WTC11 (cell line): Measurements from ENCODE around the gene KANK4. TPM values are rescaled to one million over a fixed set of nuclear protein-coding genes. Genes with fewer than 3 reads are reported as not detected.

Experiments used
- ATAC-seq: fragments of 200-7000 bp; cut with Tn5 transposase; 2 replicates; pipeline ENCODE4 v1.10.0; 2021; ENCODE audit warnings: mild to moderate bottlenecking, moderate library complexity
- CTCF ChIA-PET: fragments of 300-600 bp; sonication (Branson Sonifier 250); formaldehyde crosslinking; loops from one replicate; lab custom pipeline; 2021; ENCODE audit warnings: antibody characterized with exemption; lab: Charles Lee
- POLR2A ChIA-PET: fragments of 350-600 bp; sonication (Branson Sonifier 250); formaldehyde crosslinking; loops from one replicate; lab custom pipeline; 2021; ENCODE audit warnings: antibody characterized with exemption; lab: Charles Lee
- DNase-seq: peaks from one replicate; pipeline ENCODE4 v3.0.0; 2021; ENCODE audit warnings: low spot score
- H3K27ac Mint-ChIP-seq: 2 replicates; pipeline ENCODE4 v1.8.0; 2021; ENCODE audit warnings: mixed read lengths
- H3K27me3 Mint-ChIP-seq: 2 replicates; pipeline ENCODE4 v1.8.0; 2021; ENCODE audit warnings: low read depth, mild to moderate bottlenecking, moderate library complexity, mixed read lengths
- H3K36me3 Mint-ChIP-seq: 2 replicates; pipeline ENCODE4 v1.8.0; 2021; ENCODE audit warnings: mixed read lengths
- H3K4me1 Mint-ChIP-seq: 2 replicates; pipeline ENCODE4 v1.8.0; 2022; ENCODE audit warnings: mixed read lengths
- H3K4me3 Mint-ChIP-seq: 2 replicates; pipeline ENCODE4 v1.8.0; 2021; ENCODE audit warnings: mild to moderate bottlenecking, moderate library complexity, mixed read lengths
- H3K9me3 Mint-ChIP-seq: 2 replicates; pipeline ENCODE4 v1.8.0; 2021; ENCODE audit warnings: mixed read lengths
- EMX1 ChIP-seq: fragments of 250-450 bp; sonication (Bioruptor Pico); IDR thresholded peaks from 2 replicates; pipeline ENCODE4 v1.8.0; 2021; ENCODE audit warnings: mild to moderate bottlenecking
- FOXJ3 ChIP-seq: sonication (generic); formaldehyde crosslinking; IDR thresholded peaks from 2 replicates; pipeline ENCODE4 v1.9.0; 2021; ENCODE audit warnings: missing genetic modification reagents, mild to moderate bottlenecking, borderline replicate concordance
- FOXK1 ChIP-seq: sonication (generic); formaldehyde crosslinking; IDR thresholded peaks from 2 replicates; pipeline ENCODE4 v1.8.0; 2022; ENCODE audit warnings: mild to moderate bottlenecking, moderate library complexity, missing genetic modification reagents
- IRF2 ChIP-seq: sonication (generic); formaldehyde crosslinking; IDR thresholded peaks from 2 replicates; pipeline ENCODE4 v1.8.0; 2022; ENCODE audit warnings: low read depth, missing genetic modification reagents, borderline replicate concordance
- MXD4 ChIP-seq: fragments of 250-450 bp; sonication (Bioruptor Pico); IDR thresholded peaks from 2 replicates; pipeline ENCODE4 v1.8.0; 2021; ENCODE audit warnings: mild to moderate bottlenecking, moderate library complexity, borderline replicate concordance
- MYBL2 ChIP-seq: sonication (generic); formaldehyde crosslinking; IDR thresholded peaks from 2 replicates; pipeline ENCODE4 v1.8.1; 2023; ENCODE audit warnings: mild to moderate bottlenecking, moderate library complexity, missing genetic modification reagents
- NR1H2 ChIP-seq: sonication (generic); formaldehyde crosslinking; IDR thresholded peaks from 2 replicates; pipeline ENCODE4 v1.9.0; 2021; ENCODE audit warnings: mild to moderate bottlenecking, moderate library complexity, missing genetic modification reagents
- PRRX2 ChIP-seq: fragments of 250-450 bp; sonication (Bioruptor Pico); IDR thresholded peaks from 2 replicates; pipeline ENCODE4 v1.8.0; 2021; ENCODE audit warnings: mild to moderate bottlenecking
- TCF7 ChIP-seq: sonication (generic); formaldehyde crosslinking; IDR thresholded peaks from 2 replicates; pipeline ENCODE4 v1.8.0; 2022; ENCODE audit warnings: mild to moderate bottlenecking, low read depth, missing genetic modification reagents, moderate library complexity
- TEAD1 ChIP-seq: sonication (generic); formaldehyde crosslinking; IDR thresholded peaks from 2 replicates; pipeline ENCODE4 v1.8.0; 2022; ENCODE audit warnings: mild to moderate bottlenecking, missing genetic modification reagents
- TEAD4 ChIP-seq: sonication (generic); formaldehyde crosslinking; IDR thresholded peaks from 2 replicates; pipeline ENCODE4 v1.8.0; 2022; ENCODE audit warnings: mild to moderate bottlenecking, missing genetic modification reagents
- ZNF423 ChIP-seq: fragments of 250-450 bp; sonication (Bioruptor Pico); IDR thresholded peaks from 2 replicates; pipeline ENCODE4 v2.1.2; 2022; ENCODE audit warnings: mild to moderate bottlenecking, moderate library complexity
- total RNA-seq: library from RNA; stranded (reverse); gene quantifications from 3 replicates; pipeline ENCODE4 v1.2.3, GENCODE V29; 2021
- TF ChIP-seq, protein P1 (sequence below): sonication (generic); formaldehyde crosslinking; IDR thresholded peaks from 2 replicates; pipeline ENCODE4 v1.8.0; 2023; ENCODE audit warnings: mild to moderate bottlenecking, missing genetic modification reagents
- TF ChIP-seq, protein P2 (sequence below): fragments of 250-450 bp; sonication (Bioruptor Pico); IDR thresholded peaks from 2 replicates; pipeline ENCODE4 v1.9.0; 2021; ENCODE audit warnings: mild to moderate bottlenecking
- TF ChIP-seq, protein P3 (sequence below): fragments of 250-450 bp; sonication (Bioruptor Pico); IDR thresholded peaks from 2 replicates; pipeline ENCODE4 v1.9.0; 2021; ENCODE audit warnings: mild to moderate bottlenecking
- TF ChIP-seq, protein P4 (sequence below): fragments of 250-450 bp; sonication (Bioruptor Pico); IDR thresholded peaks from 2 replicates; pipeline ENCODE4 v1.8.0; 2021; ENCODE audit warnings: mild to moderate bottlenecking
- TF ChIP-seq, protein P5 (sequence below): sonication (generic); formaldehyde crosslinking; conservative IDR thresholded peaks from 2 replicates; pipeline ENCODE4 v1.8.1; 2023; ENCODE audit warnings: mild to moderate bottlenecking, low read depth, missing genetic modification reagents, moderate library complexity
- TF ChIP-seq, protein P6 (sequence below): fragments of 250-450 bp; sonication (Bioruptor Pico); IDR thresholded peaks from 2 replicates; pipeline ENCODE4 v2.1.2; 2022; ENCODE audit warnings: mild to moderate bottlenecking, moderate library complexity
- TF ChIP-seq, protein P7 (sequence below): sonication (generic); formaldehyde crosslinking; IDR thresholded peaks from 2 replicates; pipeline ENCODE4 v1.8.1; 2022; ENCODE audit warnings: mild to moderate bottlenecking, moderate library complexity, missing genetic modification reagents
- TF ChIP-seq, protein P8 (sequence below): sonication (generic); formaldehyde crosslinking; IDR thresholded peaks from 2 replicates; pipeline ENCODE4 v1.8.0; 2022; ENCODE audit warnings: mild to moderate bottlenecking, missing genetic modification reagents
- TF ChIP-seq, protein P9 (sequence below): fragments of 250-450 bp; sonication (Bioruptor Pico); IDR thresholded peaks from 2 replicates; pipeline ENCODE4 v1.9.0; 2021; ENCODE audit warnings: moderate library complexity, mild to moderate bottlenecking, inconsistent platforms, borderline replicate concordance

The KANK4 gene
- total RNA-seq, 1 experiment from 2014 or later, result 0.35 TPM

DNA sequence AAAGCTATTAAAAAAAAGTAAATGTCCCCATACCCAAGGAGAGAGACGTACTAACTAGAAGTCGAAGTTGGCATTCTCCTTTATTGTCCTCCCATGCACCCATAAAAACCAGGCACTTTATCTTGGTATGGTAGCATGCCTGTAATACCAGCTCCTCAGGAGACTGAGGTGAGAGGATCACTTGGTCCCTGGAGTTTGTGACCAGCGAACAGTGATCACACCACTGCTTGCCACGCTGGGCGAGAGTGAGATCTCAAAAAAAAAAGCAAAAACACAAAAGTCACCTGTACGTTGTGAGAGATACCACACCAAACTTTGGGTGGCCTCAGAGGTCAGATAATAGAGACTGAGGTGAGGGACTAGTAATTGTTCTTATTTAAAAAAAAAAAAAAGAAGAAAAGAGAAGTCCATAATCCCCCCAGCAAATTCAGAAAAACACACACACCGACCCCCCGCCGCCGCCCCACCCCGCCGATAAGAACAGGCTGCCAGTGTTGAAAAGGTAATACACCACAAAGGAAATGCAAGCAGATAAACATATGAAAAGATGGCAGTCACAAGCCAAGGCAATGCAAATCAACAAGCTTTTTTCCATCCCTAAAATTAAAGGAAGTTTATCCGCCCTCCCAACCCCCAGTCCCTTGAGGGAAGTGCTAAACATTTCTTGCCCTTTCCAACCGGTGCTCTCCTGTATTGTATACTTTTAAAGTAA is 121.0 kb downstream of the KANK4 start:
- Mint-ChIP-seq H3K27ac (peak overlapping the region; percentile 99), H3K4me1 (peaks cover 59% of the 10 kb centered on the region), H3K4me3 (peak overlapping the region; percentile 76), H3K9me3 (peaks cover 5% of the 10 kb centered on the region; the same call in 1 of the 2 replicates), H3K27me3 (no peaks in the 10 kb centered on the region; the same call in 1 of the 2 replicates), H3K36me3 (peaks cover 73% of the 10 kb centered on the region)
- CTCF ChIA-PET, result interaction anchor here (1.0 to 3.5 kb wide), 3 partner anchors 15 to 54 kb away, joined by 3 to 30 read pairs (median 4); no protein-coding TSS in a partner anchor
- POLR2A ChIA-PET, result interaction anchor here (0.6 to 2.9 kb wide), 11 partner anchors 10 to 239 kb away, joined by 3 to 12 read pairs (median 5); partner anchors contain the start of gene USP1
- ATAC-seq (peak; percentile 33), DNase-seq (peak; percentile 68)
- TF ChIP-seq, protein P1, sequence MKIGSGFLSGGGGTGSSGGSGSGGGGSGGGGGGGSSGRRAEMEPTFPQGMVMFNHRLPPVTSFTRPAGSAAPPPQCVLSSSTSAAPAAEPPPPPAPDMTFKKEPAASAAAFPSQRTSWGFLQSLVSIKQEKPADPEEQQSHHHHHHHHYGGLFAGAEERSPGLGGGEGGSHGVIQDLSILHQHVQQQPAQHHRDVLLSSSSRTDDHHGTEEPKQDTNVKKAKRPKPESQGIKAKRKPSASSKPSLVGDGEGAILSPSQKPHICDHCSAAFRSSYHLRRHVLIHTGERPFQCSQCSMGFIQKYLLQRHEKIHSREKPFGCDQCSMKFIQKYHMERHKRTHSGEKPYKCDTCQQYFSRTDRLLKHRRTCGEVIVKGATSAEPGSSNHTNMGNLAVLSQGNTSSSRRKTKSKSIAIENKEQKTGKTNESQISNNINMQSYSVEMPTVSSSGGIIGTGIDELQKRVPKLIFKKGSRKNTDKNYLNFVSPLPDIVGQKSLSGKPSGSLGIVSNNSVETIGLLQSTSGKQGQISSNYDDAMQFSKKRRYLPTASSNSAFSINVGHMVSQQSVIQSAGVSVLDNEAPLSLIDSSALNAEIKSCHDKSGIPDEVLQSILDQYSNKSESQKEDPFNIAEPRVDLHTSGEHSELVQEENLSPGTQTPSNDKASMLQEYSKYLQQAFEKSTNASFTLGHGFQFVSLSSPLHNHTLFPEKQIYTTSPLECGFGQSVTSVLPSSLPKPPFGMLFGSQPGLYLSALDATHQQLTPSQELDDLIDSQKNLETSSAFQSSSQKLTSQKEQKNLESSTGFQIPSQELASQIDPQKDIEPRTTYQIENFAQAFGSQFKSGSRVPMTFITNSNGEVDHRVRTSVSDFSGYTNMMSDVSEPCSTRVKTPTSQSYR, result no peak
- TF ChIP-seq IRF2 (no peak), NR1H2 (CRISPR knock-in tag) (no peak), TCF7 (CRISPR knock-in tag) (no peak), FOXJ3 (CRISPR knock-in tag) (no peak), MXD4 (no peak), FOXK1 (CRISPR knock-in tag) (peak; percentile 66), PRRX2 (CRISPR knock-in tag) (peak; percentile 16; the same call in 1 of the 2 replicates), MYBL2 (CRISPR knock-in tag) (no peak), TEAD1 (CRISPR knock-in tag) (0 out of 2 replicates have a peak, but pooled peaks have one; percentile 6), ZNF423 (CRISPR knock-in tag) (no peak), EMX1 (peak; percentile 79), TEAD4 (CRISPR knock-in tag) (no peak)
- TF ChIP-seq, protein P2, sequence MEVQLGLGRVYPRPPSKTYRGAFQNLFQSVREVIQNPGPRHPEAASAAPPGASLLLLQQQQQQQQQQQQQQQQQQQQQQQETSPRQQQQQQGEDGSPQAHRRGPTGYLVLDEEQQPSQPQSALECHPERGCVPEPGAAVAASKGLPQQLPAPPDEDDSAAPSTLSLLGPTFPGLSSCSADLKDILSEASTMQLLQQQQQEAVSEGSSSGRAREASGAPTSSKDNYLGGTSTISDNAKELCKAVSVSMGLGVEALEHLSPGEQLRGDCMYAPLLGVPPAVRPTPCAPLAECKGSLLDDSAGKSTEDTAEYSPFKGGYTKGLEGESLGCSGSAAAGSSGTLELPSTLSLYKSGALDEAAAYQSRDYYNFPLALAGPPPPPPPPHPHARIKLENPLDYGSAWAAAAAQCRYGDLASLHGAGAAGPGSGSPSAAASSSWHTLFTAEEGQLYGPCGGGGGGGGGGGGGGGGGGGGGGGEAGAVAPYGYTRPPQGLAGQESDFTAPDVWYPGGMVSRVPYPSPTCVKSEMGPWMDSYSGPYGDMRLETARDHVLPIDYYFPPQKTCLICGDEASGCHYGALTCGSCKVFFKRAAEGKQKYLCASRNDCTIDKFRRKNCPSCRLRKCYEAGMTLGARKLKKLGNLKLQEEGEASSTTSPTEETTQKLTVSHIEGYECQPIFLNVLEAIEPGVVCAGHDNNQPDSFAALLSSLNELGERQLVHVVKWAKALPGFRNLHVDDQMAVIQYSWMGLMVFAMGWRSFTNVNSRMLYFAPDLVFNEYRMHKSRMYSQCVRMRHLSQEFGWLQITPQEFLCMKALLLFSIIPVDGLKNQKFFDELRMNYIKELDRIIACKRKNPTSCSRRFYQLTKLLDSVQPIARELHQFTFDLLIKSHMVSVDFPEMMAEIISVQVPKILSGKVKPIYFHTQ (CRISPR knock-in tag), result no peak; the same call in 1 of the 2 replicates
- TF ChIP-seq, protein P3, sequence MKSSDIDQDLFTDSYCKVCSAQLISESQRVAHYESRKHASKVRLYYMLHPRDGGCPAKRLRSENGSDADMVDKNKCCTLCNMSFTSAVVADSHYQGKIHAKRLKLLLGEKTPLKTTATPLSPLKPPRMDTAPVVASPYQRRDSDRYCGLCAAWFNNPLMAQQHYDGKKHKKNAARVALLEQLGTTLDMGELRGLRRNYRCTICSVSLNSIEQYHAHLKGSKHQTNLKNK (CRISPR knock-in tag), result peak; percentile 63; the same call in 1 of the 2 replicates
- TF ChIP-seq, protein P4, sequence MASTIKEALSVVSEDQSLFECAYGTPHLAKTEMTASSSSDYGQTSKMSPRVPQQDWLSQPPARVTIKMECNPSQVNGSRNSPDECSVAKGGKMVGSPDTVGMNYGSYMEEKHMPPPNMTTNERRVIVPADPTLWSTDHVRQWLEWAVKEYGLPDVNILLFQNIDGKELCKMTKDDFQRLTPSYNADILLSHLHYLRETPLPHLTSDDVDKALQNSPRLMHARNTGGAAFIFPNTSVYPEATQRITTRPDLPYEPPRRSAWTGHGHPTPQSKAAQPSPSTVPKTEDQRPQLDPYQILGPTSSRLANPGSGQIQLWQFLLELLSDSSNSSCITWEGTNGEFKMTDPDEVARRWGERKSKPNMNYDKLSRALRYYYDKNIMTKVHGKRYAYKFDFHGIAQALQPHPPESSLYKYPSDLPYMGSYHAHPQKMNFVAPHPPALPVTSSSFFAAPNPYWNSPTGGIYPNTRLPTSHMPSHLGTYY (CRISPR knock-in tag), result peak; percentile 53; the same call in 1 of the 2 replicates
- TF ChIP-seq, protein P5, sequence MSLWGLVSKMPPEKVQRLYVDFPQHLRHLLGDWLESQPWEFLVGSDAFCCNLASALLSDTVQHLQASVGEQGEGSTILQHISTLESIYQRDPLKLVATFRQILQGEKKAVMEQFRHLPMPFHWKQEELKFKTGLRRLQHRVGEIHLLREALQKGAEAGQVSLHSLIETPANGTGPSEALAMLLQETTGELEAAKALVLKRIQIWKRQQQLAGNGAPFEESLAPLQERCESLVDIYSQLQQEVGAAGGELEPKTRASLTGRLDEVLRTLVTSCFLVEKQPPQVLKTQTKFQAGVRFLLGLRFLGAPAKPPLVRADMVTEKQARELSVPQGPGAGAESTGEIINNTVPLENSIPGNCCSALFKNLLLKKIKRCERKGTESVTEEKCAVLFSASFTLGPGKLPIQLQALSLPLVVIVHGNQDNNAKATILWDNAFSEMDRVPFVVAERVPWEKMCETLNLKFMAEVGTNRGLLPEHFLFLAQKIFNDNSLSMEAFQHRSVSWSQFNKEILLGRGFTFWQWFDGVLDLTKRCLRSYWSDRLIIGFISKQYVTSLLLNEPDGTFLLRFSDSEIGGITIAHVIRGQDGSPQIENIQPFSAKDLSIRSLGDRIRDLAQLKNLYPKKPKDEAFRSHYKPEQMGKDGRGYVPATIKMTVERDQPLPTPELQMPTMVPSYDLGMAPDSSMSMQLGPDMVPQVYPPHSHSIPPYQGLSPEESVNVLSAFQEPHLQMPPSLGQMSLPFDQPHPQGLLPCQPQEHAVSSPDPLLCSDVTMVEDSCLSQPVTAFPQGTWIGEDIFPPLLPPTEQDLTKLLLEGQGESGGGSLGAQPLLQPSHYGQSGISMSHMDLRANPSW (CRISPR knock-in tag), result no peak
- TF ChIP-seq, protein P6, sequence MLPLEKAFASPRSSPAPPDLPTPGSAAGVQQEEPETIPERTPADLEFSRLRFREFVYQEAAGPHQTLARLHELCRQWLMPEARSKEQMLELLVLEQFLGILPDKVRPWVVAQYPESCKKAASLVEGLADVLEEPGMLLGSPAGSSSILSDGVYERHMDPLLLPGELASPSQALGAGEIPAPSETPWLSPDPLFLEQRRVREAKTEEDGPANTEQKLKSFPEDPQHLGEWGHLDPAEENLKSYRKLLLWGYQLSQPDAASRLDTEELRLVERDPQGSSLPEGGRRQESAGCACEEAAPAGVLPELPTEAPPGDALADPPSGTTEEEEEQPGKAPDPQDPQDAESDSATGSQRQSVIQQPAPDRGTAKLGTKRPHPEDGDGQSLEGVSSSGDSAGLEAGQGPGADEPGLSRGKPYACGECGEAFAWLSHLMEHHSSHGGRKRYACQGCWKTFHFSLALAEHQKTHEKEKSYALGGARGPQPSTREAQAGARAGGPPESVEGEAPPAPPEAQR (CRISPR knock-in tag), result no peak
- TF ChIP-seq, protein P7, sequence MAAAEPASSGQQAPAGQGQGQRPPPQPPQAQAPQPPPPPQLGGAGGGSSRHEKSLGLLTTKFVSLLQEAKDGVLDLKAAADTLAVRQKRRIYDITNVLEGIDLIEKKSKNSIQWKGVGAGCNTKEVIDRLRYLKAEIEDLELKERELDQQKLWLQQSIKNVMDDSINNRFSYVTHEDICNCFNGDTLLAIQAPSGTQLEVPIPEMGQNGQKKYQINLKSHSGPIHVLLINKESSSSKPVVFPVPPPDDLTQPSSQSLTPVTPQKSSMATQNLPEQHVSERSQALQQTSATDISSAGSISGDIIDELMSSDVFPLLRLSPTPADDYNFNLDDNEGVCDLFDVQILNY, result no peak
- TF ChIP-seq, protein P8, sequence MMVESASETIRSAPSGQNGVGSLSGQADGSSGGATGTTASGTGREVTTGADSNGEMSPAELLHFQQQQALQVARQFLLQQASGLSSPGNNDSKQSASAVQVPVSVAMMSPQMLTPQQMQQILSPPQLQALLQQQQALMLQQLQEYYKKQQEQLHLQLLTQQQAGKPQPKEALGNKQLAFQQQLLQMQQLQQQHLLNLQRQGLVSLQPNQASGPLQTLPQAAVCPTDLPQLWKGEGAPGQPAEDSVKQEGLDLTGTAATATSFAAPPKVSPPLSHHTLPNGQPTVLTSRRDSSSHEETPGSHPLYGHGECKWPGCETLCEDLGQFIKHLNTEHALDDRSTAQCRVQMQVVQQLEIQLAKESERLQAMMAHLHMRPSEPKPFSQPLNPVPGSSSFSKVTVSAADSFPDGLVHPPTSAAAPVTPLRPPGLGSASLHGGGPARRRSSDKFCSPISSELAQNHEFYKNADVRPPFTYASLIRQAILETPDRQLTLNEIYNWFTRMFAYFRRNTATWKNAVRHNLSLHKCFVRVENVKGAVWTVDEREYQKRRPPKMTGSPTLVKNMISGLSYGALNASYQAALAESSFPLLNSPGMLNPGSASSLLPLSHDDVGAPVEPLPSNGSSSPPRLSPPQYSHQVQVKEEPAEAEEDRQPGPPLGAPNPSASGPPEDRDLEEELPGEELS, result peak; percentile 81; the same call in 1 of the 2 replicates
- TF ChIP-seq, protein P9, sequence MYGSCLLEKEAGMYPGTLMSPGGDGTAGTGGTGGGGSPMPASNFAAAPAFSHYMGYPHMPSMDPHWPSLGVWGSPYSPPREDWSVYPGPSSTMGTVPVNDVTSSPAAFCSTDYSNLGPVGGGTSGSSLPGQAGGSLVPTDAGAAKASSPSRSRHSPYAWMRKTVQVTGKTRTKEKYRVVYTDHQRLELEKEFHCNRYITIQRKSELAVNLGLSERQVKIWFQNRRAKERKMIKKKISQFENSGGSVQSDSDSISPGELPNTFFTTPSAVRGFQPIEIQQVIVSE (CRISPR knock-in tag), result no peak
